Dermis microvascular lymphatic vessel endothelial cell (primary cell): ENCODE measurements around the gene OR5J2. TPM values are rescaled to one million over a fixed set of nuclear protein-coding genes. Genes with fewer than 3 reads are reported as not detected.
"Not testable (repeated sequence)": the region's sequence is repeated elsewhere in the genome, so short reads cannot be mapped to it uniquely, and the experiment has no call there.

Experiments
- DNase-seq, 2 donors: peaks; one replicate each; pipeline versions ENCODE4 v3.0.0 to v3.0.0-alpha.2; 2010; ENCODE audit warnings: low read depth in 2 of 2
- total RNA-seq: library from RNA; depleted of rRNA; stranded (reverse); fragments of >200 nt; gene quantifications from 2 replicates; pipeline ENCODE4 v1.2.1, GENCODE V29; 2014

Gene OR5J2
- total RNA-seq: not detected in 2 replicates

DNA sequence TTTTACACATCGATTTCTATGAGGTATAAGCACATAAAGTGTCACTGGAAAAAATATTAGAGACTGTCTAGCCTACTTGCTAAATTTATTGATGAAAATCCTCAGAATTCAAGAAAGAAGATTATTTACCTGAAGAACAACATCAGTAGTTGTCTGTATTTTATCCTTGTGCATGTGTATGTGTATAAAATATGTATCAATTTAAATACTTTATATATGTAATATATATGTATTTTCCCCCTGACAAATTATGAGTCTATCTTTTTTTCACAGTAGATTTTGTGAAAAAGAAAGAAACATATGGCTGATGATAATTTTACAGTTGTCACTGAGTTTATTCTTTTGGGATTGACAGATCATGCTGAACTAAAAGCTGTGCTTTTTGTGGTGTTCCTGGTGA, at the start of gene OR5J2:
TSS of gene OR5J2 (plus strand) at position 301 of the 400 bp plus-strand sequence. CDS start at position 301, 0 bp downstream.
- no peak for DNase-seq

DNA sequence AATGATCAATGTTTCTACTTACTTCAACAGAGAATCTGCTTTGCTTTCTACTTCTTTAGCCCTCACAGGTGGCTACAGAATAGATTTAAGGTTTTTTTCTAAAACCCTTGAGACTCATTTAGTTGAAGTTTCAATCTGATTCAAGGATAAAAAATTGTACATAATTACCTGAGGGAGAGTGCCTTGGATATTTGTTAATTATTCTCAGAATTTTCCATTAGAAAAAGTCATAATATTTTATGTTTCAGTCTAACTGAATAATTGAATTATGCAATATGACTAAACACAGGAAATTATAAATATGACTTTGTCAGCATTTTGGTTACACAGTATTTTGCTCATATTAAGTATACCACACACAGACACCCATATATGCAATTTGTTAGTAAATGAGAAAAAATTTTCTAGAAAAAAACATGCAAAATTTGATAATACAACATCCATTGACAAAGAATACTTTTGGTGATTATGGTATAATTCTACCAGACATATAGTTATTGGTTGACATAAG, 36.2 kb upstream of the OR5J2 start, which contains the start of gene OR8J3:
TSS of gene OR8J3 (minus strand) at position 51 of the 511 bp plus-strand sequence. CDS start 2,483 bp downstream, outside the sequence.
- DNase-seq: no peak

DNA sequence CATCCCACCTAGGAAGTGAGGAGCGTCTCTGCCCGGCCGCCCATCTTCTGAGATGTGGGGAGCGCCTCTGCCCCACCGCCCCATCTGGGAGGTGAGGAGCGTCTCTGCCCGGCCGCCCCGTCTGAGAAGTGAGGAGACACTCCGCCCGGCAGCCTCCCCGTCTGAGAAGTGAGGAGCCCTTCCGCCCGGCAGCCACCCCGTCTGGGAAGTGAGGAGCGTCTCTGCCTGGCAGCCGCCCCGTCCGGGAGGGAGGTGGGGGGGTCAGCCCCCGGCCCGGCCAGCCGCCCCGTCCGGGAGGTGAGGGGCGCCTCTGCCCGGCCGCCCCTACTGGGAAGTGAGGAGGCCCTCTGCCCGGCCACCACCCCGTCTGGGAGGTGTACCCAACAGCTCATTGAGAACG, 32.7 kb upstream of the OR5J2 start:
- not testable (repeated sequence) for DNase-seq

DNA sequence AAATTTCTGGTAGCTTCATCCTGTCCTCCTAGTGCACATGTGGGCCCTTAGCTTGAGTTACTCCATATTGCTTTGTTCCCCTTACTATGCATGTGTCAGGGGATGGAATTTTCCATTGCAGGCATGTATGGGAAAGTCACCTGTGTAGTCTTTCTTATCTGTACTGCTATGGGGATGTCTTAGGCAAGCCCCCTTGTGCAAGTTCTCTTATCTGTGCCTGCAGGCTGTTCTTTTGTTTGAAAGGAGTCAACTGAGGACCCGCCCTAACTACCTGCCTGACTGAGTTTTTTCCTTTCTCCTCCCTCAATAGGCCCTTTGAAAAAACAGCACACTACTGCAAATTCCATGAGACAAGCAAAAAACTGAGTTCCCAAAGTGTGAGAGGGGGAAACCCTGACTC, 25.0 kb upstream of the OR5J2 start:
- DNase-seq: no peak

DNA sequence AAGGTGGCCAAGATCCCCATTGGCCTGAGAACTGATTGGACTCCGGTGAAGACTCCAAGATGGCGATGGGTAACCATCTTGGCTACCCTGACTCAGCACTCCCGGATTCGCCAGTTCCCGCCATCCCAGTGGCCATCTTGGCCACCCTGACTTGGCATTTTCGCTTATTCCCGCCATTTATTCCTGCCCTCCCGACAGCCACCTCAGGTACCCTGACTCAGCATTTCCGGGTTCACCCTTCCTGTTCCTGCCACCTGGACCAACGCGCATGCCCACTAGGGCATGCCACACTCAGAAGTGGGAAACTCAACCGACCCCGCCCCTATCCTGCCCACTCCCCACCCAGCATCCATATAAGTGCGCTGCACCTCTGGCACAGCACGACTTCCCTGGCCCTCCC, 24.1 kb upstream of the OR5J2 start:
- no peak for DNase-seq

DNA sequence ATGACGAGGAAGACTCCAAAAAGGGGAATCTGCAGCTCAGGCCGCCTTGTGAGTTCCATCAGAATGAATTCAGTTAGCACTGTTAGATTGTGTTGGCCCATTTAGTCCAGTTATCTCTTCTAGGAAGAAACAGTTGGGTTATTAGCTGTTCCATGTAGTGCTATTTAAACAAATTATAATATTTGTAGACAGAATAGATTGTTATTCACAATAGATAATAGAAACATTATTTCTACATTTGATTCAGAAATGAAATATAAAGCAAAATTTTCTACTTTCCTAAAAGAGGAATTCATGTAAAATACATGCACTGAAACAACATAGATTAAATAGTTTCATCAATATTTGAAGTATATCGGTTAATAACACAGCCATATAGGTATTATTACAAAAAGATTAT, 16.2 kb upstream of the OR5J2 start, which contains the start of gene OR8K5:
TSS of gene OR8K5 (minus strand) at position 101 of the 400 bp plus-strand sequence. CDS start at position 101, 0 bp downstream.
- no peak for DNase-seq

DNA sequence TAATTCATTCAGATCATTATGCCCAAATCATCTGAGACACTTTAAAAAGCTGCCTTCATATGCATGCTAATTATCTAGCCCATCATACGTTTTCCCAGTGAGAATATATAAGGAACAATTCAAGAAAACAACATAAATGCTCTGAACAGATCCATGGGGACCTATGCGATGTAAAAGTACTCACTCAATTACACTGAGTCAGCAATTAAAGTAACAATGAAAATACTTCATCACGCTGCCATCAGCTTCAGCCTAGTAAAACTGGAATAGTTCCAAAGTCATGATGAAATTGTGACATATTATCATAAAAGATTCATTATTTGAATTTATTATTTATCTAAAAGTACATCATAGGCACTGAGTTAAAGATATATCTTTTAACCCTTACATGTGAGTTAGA, 12.6 kb upstream of the OR5J2 start:
- no peak for DNase-seq

DNA sequence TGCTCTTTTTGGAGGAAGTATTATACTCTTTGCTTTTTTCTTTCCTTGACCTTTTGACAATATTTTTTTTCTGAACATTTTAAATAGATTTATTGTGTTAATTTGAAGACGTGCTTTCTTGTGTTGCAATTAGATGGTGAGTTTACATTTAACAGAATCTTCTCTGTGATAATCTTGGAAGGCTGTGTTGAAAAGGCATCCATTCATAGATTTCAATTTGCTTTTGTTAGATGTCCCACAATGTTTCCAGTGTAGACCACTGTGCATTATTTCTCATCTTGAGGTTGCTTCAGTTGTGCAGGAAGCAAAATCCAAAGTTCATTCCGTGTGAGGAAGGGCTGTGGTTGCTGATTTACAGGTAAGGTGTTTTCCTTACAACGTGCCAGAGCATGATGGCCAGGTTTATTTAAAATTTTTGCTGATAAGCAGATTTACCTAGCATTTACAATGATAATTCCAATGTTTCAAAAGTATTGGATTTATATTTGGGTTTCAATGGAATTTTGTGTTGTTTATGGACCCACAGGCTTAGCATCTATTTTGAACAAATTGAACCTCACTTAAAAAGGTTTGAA, 4.1 kb upstream of the OR5J2 start:
- DNase-seq: no peak

DNA sequence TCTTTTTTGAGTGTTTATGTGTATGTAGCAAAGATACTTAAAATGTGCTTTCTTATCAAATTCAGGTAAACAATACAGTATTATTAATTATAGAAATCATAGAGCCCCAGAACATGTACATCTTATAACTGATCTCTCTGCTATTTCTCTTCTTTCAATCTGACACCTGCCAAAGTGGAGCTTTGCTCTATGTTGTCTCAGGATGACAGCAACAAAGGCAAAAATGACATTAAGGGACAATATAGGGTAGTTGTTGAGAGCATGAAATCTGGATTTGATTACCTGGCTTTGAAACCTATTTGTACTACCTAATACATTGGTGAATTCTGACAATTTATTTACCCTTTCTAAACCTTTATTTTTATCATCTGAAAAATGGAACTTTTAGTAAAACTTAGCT, 7.0 kb downstream of the OR5J2 start:
- no peak for DNase-seq

DNA sequence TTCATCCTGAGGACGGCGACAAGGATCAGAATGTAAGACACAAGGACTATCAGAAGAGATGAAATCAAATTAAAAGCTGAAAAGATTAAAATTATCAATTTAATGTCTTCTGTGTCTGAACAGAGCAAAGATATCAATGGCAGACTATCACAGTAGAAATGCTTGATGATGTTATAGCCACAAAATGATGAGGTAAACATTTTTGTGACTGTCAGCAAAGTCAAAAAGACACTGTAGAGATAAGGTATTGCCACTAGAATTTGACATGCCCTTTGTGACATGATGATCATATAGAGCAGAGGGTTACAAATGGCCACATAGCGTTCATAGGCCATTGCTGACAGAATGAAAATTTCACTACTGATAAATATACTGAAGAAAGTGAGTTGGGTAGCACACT, 12.2 kb downstream of the OR5J2 start:
- DNase-seq: no peak

DNA sequence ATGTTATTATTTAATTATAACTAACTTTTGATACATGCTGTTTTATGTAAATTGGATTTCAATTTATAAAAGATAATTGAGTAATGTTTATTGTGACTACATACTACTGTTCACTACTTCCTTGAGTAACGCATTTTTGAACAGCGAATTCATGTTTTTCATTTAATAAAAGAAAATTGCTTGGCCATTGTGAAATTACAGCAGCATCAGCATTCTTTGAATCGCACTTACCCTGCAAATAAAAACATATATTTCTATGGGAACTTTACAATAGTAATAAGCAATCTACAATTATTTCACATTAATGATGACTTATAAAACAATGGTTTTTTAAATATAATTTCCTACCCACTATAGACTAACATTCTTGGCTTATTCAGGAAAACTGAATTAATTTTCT, 20.3 kb downstream of the OR5J2 start:
- no peak for DNase-seq

DNA sequence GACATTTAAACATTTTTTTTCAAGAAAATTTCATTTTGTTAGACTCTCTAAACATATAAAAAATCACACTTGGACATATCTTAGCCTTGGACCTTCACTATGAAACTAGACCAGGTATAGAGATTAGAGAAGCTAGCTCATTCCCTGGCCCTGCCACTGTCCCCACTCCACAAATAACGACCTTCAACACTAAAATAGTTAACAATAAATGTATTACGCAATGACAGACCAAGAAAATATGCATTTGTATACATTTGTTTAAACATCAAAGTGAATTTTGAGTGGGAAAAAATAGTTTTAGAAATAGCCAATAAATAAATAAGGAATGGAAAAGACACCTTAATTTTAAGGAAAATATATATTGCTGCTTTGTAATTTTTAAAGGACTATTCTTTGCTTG, 20.9 kb downstream of the OR5J2 start:
- no peak for DNase-seq

DNA sequence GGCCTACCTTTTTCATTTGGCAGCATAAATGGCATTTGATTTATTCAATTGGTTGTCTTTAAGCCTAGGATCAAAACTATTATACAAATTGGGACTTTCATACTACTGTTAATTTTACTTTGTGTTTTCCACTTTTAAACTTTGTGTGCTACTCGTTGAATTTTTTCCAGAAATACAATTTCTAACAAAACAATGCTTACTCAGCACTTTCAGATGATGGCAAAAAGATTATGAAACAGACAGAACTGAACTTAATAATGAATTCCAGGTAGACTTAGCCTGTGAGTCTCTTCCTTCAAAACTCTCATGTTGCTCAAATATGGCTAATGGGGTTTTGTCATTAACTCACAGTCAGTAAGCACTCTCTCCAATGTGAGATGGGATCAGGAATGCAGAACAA, 31.4 kb downstream of the OR5J2 start:
- no peak for DNase-seq

DNA sequence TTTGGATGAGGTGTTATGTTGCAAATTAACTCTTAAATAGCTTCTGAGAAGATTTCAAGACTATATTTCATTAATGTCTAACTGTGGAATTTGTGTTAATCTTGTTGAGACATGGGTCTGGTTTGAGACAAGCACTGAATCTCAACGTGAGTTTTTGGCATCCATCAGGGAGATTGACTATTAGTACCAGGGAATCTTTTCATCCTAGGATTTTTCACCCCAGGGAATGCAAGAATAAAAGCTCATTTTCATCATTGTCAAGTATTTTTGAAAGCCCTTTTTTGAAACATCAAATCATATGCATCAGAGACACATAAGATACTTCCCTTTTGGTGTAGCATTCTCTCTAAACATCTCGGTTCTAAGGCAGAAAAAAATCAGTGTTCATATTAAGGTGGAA, 38.1 kb downstream of the OR5J2 start:
- DNase-seq: no peak

DNA sequence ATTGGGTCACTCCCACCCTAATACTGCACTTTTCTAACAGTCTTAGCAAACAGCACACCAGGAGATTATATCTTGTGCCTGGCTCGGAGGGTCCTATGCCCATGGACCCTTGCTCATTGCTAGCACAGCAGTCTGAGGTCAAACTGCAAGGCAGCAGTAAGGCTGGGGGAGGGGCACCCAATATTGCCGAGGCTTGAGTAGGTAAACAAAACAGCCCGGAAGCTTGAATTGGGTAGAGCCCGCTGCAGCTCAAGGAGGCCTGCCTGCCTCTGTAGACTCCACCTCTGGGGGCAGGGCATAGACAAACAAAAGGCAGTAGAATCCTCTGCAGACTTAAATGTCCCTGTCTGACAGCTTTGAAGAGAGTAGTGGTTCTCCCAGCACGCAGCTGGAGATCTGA, 43.3 kb downstream of the OR5J2 start:
- DNase-seq: not testable (repeated sequence)

Other genes starting within 250 kb of the OR5J2 start
- not detected in 2 replicates for gene OR5I1, start 240.2 kb upstream of the OR5J2 start, total RNA-seq
- gene OR10AG1, start 206.7 kb upstream of the OR5J2 start, total RNA-seq: not detected in 2 replicates
- not detected in 2 replicates for gene OR5F1, start 182.0 kb upstream of the OR5J2 start, total RNA-seq
- gene OR5AS1, start 149.0 kb upstream of the OR5J2 start, total RNA-seq: not detected in 2 replicates
- not detected in 2 replicates for gene OR8I2, start 83.3 kb upstream of the OR5J2 start, total RNA-seq
- gene OR8H2, start 72.9 kb upstream of the OR5J2 start, total RNA-seq: not detected in 2 replicates
- not detected in 2 replicates for gene OR8H3, start 54.2 kb upstream of the OR5J2 start, total RNA-seq
- gene OR8J3, start 36.4 kb upstream of the OR5J2 start, total RNA-seq: not detected in 2 replicates
- not detected in 2 replicates for gene OR8K5, start 16.3 kb upstream of the OR5J2 start, total RNA-seq
- gene OR5T2, start 57.6 kb downstream of the OR5J2 start, total RNA-seq: not detected in 2 replicates
- not detected in 2 replicates for gene OR5T3, start 75.6 kb downstream of the OR5J2 start, total RNA-seq
- gene OR5T1, start 97.5 kb downstream of the OR5J2 start, total RNA-seq: not detected in 2 replicates
- not detected in 2 replicates for gene OR8H1, start 115.6 kb downstream of the OR5J2 start, total RNA-seq
- not detected in 2 replicates for gene OR8K3, start 138.5 kb downstream of the OR5J2 start, total RNA-seq
- not detected in 2 replicates for gene OR8K1, start 169.4 kb downstream of the OR5J2 start, total RNA-seq
- gene OR8J1, start 177.7 kb downstream of the OR5J2 start, total RNA-seq: not detected in 2 replicates
- gene OR8U1, start 199.0 kb downstream of the OR5J2 start, total RNA-seq: not detected in 2 replicates
- gene OR5AL1, start 236.1 kb downstream of the OR5J2 start, total RNA-seq: not detected in 2 replicates